B cell (primary cell): ENCODE data around the gene S1PR3. TPM values are rescaled to one million over a fixed set of nuclear protein-coding genes. Genes with fewer than 3 reads are reported as not detected.

Experiments
- ATAC-seq: fragments of 200-7000 bp; cut with Tn5 transposase; one replicate; pipeline ENCODE4 v1.10.0; 2021; ENCODE audit warnings: low read depth, mild to moderate bottlenecking, moderate number of reproducible peaks, moderate library complexity
- CTCF ChIA-PET: fragments of 350-600 bp; sonication (Branson Sonifier 250); formaldehyde crosslinking; loops from one replicate; lab custom pipeline; 2021; ENCODE audit warnings: antibody characterized with exemption, inconsistent platforms; lab: Charles Lee
- POLR2A ChIA-PET: fragments of 350-600 bp; sonication (Branson Sonifier 250); formaldehyde crosslinking; loops from one replicate; lab custom pipeline; 2021; ENCODE audit warnings: antibody characterized with exemption; lab: Charles Lee
- DNase-seq: peaks from one replicate; pipeline ENCODE4 v3.0.0; 2013
- H2AFZ ChIP-seq: 2 replicates; pipeline ENCODE4 v1.6.1; 2012; ENCODE audit warnings: mild to moderate bottlenecking, low read depth, low read length; ENCODE audit not compliant: insufficient read depth, poor library complexity, severe bottlenecking
- H3K27ac ChIP-seq, 2 donors: 1 replicate in 1 of 2; 2 replicates in 1 of 2; pipeline ENCODE4 v1.5.1; 2012 to 2013; ENCODE audit warnings: low read length in 2 of 2, mild to moderate bottlenecking in 2 of 2, moderate library complexity in 1 of 2
- H3K27me3 ChIP-seq, 4 experiments: fragments of 200-600 bp in 1 of 4; sonication (generic) in 1 of 4; replicated peaks in 1 of 4; 1 replicate in 2 of 4; 2 replicates in 2 of 4; pipeline versions ENCODE4 v1.6.1 to v1.7.0; 2013 to 2016; ENCODE audit warnings: low read length in 3 of 4, mild to moderate bottlenecking in 2 of 4, mixed read lengths in 1 of 4, moderate library complexity in 1 of 4; ENCODE audit not compliant: insufficient read depth in 4 of 4, control insufficient read depth in 3 of 4; ENCODE audit errors: control extremely low read depth in 1 of 4
- H3K36me3 ChIP-seq, 2 experiments: replicated peaks in 1 of 2; 1 replicate in 1 of 2; 2 replicates in 1 of 2; pipeline versions ENCODE4 v1.6.1 to v1.7.1; 2013; ENCODE audit warnings: low read length in 1 of 2; ENCODE audit not compliant: insufficient read depth in 2 of 2, control insufficient read depth in 1 of 2; ENCODE audit errors: control extremely low read depth in 1 of 2, extremely low read depth in 1 of 2
- H3K4me1 ChIP-seq, 2 donors: fragments of 200-600 bp in 1 of 2; sonication (generic) in 1 of 2; 1 replicate in 1 of 2; 2 replicates in 1 of 2; pipeline versions ENCODE4 v1.5.1 to v1.6.1; 2013 to 2017; ENCODE audit warnings: low read length in 2 of 2; ENCODE audit not compliant: control insufficient read depth in 2 of 2, insufficient read depth in 2 of 2
- H3K4me2 ChIP-seq: replicated peaks from 2 replicates; pipeline ENCODE3; 2012; ENCODE audit warnings: mild to moderate bottlenecking, low read depth, low read length; ENCODE audit not compliant: poor library complexity, severe bottlenecking
- H3K4me3 ChIP-seq, 5 experiments: fragments of 200-600 bp in 1 of 5; sonication (generic) in 1 of 5; 1 replicate in 3 of 5; 2 replicates in 2 of 5; pipeline versions ENCODE4 v1.5.1 to v1.7.0; 2011 to 2016; ENCODE audit warnings: low read length in 4 of 5, mild to moderate bottlenecking in 4 of 5, low read depth in 2 of 5, control low read depth in 1 of 5, moderate library complexity in 1 of 5; ENCODE audit not compliant: insufficient read depth in 1 of 5; ENCODE audit errors: control extremely low read depth in 1 of 5, extremely low read depth in 1 of 5
- H3K79me2 ChIP-seq: fragments of 200-600 bp; sonication (generic); one replicate; pipeline ENCODE4 v1.6.0; 2016; ENCODE audit warnings: low read length; ENCODE audit not compliant: control insufficient read depth, insufficient read depth
- H3K9ac ChIP-seq: fragments of 200-600 bp; sonication (generic); 2 replicates; pipeline ENCODE4 v1.6.1; 2017; ENCODE audit warnings: mild to moderate bottlenecking, low read length, moderate library complexity
- H3K9me3 ChIP-seq, 3 donors: one replicate each; pipeline versions ENCODE4 v1.6.1 to v1.7.1; 2013; ENCODE audit warnings: low read length in 2 of 3; ENCODE audit not compliant: control insufficient read depth in 2 of 3, insufficient read depth in 1 of 3; ENCODE audit errors: control extremely low read depth in 1 of 3
- H4K20me1 ChIP-seq: 2 replicates; pipeline ENCODE4 v1.6.0; 2012; ENCODE audit warnings: mild to moderate bottlenecking, low read length; ENCODE audit not compliant: insufficient read depth, control insufficient read depth, poor library complexity, severe bottlenecking
- H3K27ac Mint-ChIP-seq: one replicate; pipeline ENCODE4 v1.8.0; 2021; ENCODE audit warnings: mixed read lengths
- H3K27me3 Mint-ChIP-seq: one replicate; pipeline ENCODE4 v1.8.0; 2021; ENCODE audit warnings: mixed read lengths
- H3K4me1 Mint-ChIP-seq: one replicate; pipeline ENCODE4 v1.8.0; 2021; ENCODE audit warnings: mixed read lengths
- H3K4me3 Mint-ChIP-seq: one replicate; pipeline ENCODE4 v1.8.0; 2021; ENCODE audit warnings: mixed read lengths
- H3K9me3 Mint-ChIP-seq: one replicate; pipeline ENCODE4 v1.8.0; 2022; ENCODE audit warnings: mixed read lengths; ENCODE audit not compliant: insufficient read depth
- EZH2 ChIP-seq: IDR thresholded peaks from 2 replicates; pipeline ENCODE4 v1.6.1; 2012; ENCODE audit warnings: borderline replicate concordance, low read depth, mild to moderate bottlenecking, moderate library complexity, low read length; ENCODE audit not compliant: insufficient read depth, poor library complexity, severe bottlenecking
- WGBS: methylation state at CpG from one replicate; pipeline ENCODE4 v1.1.5; 2013; ENCODE audit warnings: missing lambda C conversion rate; ENCODE audit not compliant: insufficient coverage; 5-methylcytosine and 5-hydroxymethylcytosine counted together
- intact Hi-C: fragments of 100-400 bp; cut with micrococcal nuclease; formaldehyde crosslinking; loops from one replicate; pipeline ENCODE4 v1.10.0; 2022
- polyA plus RNA-seq: library from polyadenylated mRNA; depleted of rRNA; stranded (reverse); fragments of >200 nt; gene quantifications from 2 replicates; pipeline ENCODE4 v1.2.3, GENCODE V29; 2012
- total RNA-seq, 2 donors: library from RNA; stranded (reverse); fragments of 120-200 nt in 1 of 2; gene quantifications; 1 replicate in 1 of 2; 2 replicates in 1 of 2; pipeline versions ENCODE4 v1.2.3 to v1.2.4, GENCODE V29; 2013 to 2022
- TF ChIP-seq, protein P1 (sequence below): fragments of 200-600 bp; IDR thresholded peaks from one replicate; pipeline ENCODE4 v1.8.0; 2022; ENCODE audit warnings: antibody characterized with exemption, mild to moderate bottlenecking

Gene S1PR3
- total and polyA plus RNA-seq, 2 donors (not counting 1 experiment from before 2014, with no cell fraction given) = 0.25 TPM; not detected in 1

GRCh38 chr9:89006996-89007967 lies 16.0 kb downstream of the S1PR3 start:
- no peaks in the 10 kb centered on the region for H4K20me1 ChIP-seq
- TF ChIP-seq, protein P1, sequence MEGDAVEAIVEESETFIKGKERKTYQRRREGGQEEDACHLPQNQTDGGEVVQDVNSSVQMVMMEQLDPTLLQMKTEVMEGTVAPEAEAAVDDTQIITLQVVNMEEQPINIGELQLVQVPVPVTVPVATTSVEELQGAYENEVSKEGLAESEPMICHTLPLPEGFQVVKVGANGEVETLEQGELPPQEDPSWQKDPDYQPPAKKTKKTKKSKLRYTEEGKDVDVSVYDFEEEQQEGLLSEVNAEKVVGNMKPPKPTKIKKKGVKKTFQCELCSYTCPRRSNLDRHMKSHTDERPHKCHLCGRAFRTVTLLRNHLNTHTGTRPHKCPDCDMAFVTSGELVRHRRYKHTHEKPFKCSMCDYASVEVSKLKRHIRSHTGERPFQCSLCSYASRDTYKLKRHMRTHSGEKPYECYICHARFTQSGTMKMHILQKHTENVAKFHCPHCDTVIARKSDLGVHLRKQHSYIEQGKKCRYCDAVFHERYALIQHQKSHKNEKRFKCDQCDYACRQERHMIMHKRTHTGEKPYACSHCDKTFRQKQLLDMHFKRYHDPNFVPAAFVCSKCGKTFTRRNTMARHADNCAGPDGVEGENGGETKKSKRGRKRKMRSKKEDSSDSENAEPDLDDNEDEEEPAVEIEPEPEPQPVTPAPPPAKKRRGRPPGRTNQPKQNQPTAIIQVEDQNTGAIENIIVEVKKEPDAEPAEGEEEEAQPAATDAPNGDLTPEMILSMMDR = no peak
- TF ChIP-seq EZH2 = no peak
- DNase-seq (no peak), ATAC-seq (no peak)
- no peak overlapping the region for H2AFZ ChIP-seq
- Mint-ChIP-seq H3K9me3 (no peaks in the 10 kb centered on the region), H3K4me3 (no peak overlapping the region), H3K27ac (no peak overlapping the region), H3K4me1 (no peaks in the 10 kb centered on the region), H3K27me3 (peaks cover 18% of the 10 kb centered on the region)
- no peaks in the 10 kb centered on the region for H3K9me3 ChIP-seq
- peaks cover 0 to 2% (median 0%) of the 10 kb centered on the region in 4 experiments for H3K27me3 ChIP-seq
- POLR2A ChIA-PET = no interaction called here
- H3K27ac ChIP-seq = no peak overlapping the region
- no peak overlapping the region for H3K4me2 ChIP-seq
- intact Hi-C loops = no loop called here
- no peaks in the 10 kb centered on the region for H3K4me1 ChIP-seq
- WGBS = 61% methylated on average over 3 of the region's 9 CpGs
- no peak overlapping the region for H3K4me3 ChIP-seq
- no peaks in the 10 kb centered on the region for H3K36me3 ChIP-seq
- CTCF ChIA-PET = no interaction called here
- H3K9ac ChIP-seq = no peak overlapping the region
- H3K79me2 ChIP-seq = no peaks in the 10 kb centered on the region
